PC-9 (cell line): ENCODE results near the gene IRAK2. TPM values are rescaled to one million over a fixed set of nuclear protein-coding genes. Genes with fewer than 3 reads are reported as not detected.
"Not testable (repeated sequence)": the region's sequence is repeated elsewhere in the genome, so short reads cannot be mapped to it uniquely, and the experiment has no call there.

Source experiments
- BruUV-seq: library from RNA; stranded (reverse); fragments of 400-500 nt; replicated peaks from 2 replicates; lab custom pipeline; 2021; lab: Mats Ljungman, UMichigan
- CTCF ChIA-PET: fragments of 300-600 bp; sonication (Branson Sonifier 250); formaldehyde crosslinking; loops from one replicate; lab custom pipeline; 2022; ENCODE audit warnings: antibody characterized with exemption; lab: Charles Lee
- POLR2A ChIA-PET: fragments of 300-600 bp; sonication (Branson Sonifier 250); formaldehyde crosslinking; loops from one replicate; lab custom pipeline; 2022; ENCODE audit warnings: antibody characterized with exemption; ENCODE audit not compliant: unreplicated experiment; lab: Charles Lee
- DNase-seq, 2 experiments: peaks; one replicate each; pipeline versions ENCODE4 v3.0.0 to v3.0.0-alpha.2; 2015 to 2022; ENCODE audit warnings: mixed read lengths in 1 of 2
- H2AFZ ChIP-seq: fragments of 200-600 bp; sonication (generic); 2 replicates; pipeline ENCODE4 v1.8.1; 2017; ENCODE audit warnings: antibody characterized with exemption
- H3F3A ChIP-seq: fragments of 200-600 bp; sonication (generic); 2 replicates; pipeline ENCODE4 v1.8.1; 2017; ENCODE audit warnings: antibody characterized with exemption, mild to moderate bottlenecking, low read depth; ENCODE audit not compliant: insufficient read depth
- H3K27ac ChIP-seq: fragments of 200-600 bp; sonication (generic); 2 replicates; pipeline ENCODE4 v1.6.1; 2016; ENCODE audit warnings: mixed run types
- H3K27me3 ChIP-seq: fragments of 200-600 bp; sonication (generic); 2 replicates; pipeline ENCODE4 v1.6.1; 2016; ENCODE audit warnings: low read depth, mixed run types; ENCODE audit not compliant: insufficient read depth
- H3K36me3 ChIP-seq: fragments of 200-600 bp; sonication (generic); 2 replicates; pipeline ENCODE4 v1.6.1; 2016; ENCODE audit warnings: low read depth, mixed run types
- H3K4me1 ChIP-seq: fragments of 200-600 bp; sonication (generic); replicated peaks from 2 replicates; pipeline ENCODE4 v1.6.1; 2016; ENCODE audit warnings: mixed run types; ENCODE audit not compliant: insufficient read depth
- H3K4me2 ChIP-seq: fragments of 200-600 bp; sonication (generic); 2 replicates; pipeline ENCODE4 v1.6.1; 2017; ENCODE audit warnings: mixed run types
- H3K4me3 ChIP-seq: fragments of 200-600 bp; sonication (generic); 2 replicates; pipeline ENCODE4 v1.6.1; 2016; ENCODE audit warnings: mixed run types
- H3K79me2 ChIP-seq: fragments of 200-600 bp; sonication (generic); 2 replicates; pipeline ENCODE4 v1.6.1; 2017; ENCODE audit warnings: low read depth, mixed run types
- H3K9me2 ChIP-seq: fragments of 200-600 bp; sonication (generic); 2 replicates; pipeline ENCODE4 v1.8.1; 2017; ENCODE audit warnings: mild to moderate bottlenecking; ENCODE audit not compliant: insufficient read depth
- H3K9me3 ChIP-seq: fragments of 200-600 bp; sonication (generic); 2 replicates; pipeline ENCODE4 v1.8.1; 2016; ENCODE audit warnings: low read depth; ENCODE audit not compliant: insufficient read depth
- H4K20me1 ChIP-seq: fragments of 200-600 bp; sonication (generic); 2 replicates; pipeline ENCODE4 v1.8.1; 2017; ENCODE audit not compliant: insufficient read depth
- EZH2 ChIP-seq: fragments of 200-600 bp; sonication (generic); IDR thresholded peaks from 2 replicates; pipeline ENCODE4 v1.8.0; 2017; ENCODE audit warnings: antibody characterized with exemption, low read depth
- intact Hi-C: fragments of 100-400 bp; cut with micrococcal nuclease; formaldehyde crosslinking; loops from one replicate; pipeline ENCODE4 v1.10.0; 2022; ENCODE audit not compliant: unreplicated experiment
- total RNA-seq: library from RNA; stranded (reverse); gene quantifications from 2 replicates; pipeline ENCODE4 v1.2.3, GENCODE V29; 2021
- TF ChIP-seq, protein P1 (sequence below): fragments of 200-600 bp; sonication (generic); conservative IDR thresholded peaks from 2 replicates; pipeline ENCODE4 v1.6.1; 2017; ENCODE audit warnings: mixed run types, antibody characterized with exemption, mild to moderate bottlenecking, moderate library complexity

Gene IRAK2
- total RNA-seq, 1 experiment from 2014 or later, result 2.7 TPM

DNA sequence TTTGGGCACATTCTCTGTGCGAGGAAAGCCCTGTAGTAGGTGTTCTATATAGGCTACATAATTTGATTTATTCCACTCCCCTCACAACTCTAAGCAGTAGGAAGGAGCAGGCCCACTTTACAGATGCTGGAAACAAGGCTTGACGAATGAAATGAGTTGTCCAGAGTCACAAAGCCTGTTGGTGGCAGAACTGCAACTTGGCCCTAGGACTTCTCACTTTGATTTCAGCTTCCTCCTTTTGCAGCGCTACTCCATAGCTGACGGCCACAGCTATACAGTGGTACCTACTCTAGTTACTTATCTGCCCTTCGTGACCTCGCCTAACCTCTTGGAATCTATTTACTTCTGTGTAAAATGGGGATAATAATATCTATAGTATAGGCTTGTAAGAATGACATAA, 2.5 kb upstream of the IRAK2 start:
- no peaks in the 10 kb centered on the region for H3K27me3 ChIP-seq
- no peak overlapping the region for H3K27ac ChIP-seq
- H3K4me2 ChIP-seq, result no peak overlapping the region
- peaks cover 26% of the 10 kb centered on the region for H3K79me2 ChIP-seq
- H3F3A ChIP-seq, result peaks cover 27% of the 10 kb centered on the region; the same call in 1 of the 2 replicates
- DNase-seq, result no peak
- TF ChIP-seq, protein P1, sequence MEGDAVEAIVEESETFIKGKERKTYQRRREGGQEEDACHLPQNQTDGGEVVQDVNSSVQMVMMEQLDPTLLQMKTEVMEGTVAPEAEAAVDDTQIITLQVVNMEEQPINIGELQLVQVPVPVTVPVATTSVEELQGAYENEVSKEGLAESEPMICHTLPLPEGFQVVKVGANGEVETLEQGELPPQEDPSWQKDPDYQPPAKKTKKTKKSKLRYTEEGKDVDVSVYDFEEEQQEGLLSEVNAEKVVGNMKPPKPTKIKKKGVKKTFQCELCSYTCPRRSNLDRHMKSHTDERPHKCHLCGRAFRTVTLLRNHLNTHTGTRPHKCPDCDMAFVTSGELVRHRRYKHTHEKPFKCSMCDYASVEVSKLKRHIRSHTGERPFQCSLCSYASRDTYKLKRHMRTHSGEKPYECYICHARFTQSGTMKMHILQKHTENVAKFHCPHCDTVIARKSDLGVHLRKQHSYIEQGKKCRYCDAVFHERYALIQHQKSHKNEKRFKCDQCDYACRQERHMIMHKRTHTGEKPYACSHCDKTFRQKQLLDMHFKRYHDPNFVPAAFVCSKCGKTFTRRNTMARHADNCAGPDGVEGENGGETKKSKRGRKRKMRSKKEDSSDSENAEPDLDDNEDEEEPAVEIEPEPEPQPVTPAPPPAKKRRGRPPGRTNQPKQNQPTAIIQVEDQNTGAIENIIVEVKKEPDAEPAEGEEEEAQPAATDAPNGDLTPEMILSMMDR, result no peak
- no peak for TF ChIP-seq EZH2
- peaks cover 18% of the 10 kb centered on the region for H3K4me1 ChIP-seq
- BruUV-seq, result no TSS peak
- ChIA-PET CTCF (no interaction called here), POLR2A (no interaction called here)
- H3K9me2 ChIP-seq, result no peaks in the 10 kb centered on the region
- H3K9me3 ChIP-seq, result no peaks in the 10 kb centered on the region
- H2AFZ ChIP-seq, result no peak overlapping the region
- H3K4me3 ChIP-seq, result no peak overlapping the region
- peaks cover 6% of the 10 kb centered on the region; the same call in 1 of the 2 replicates for H3K36me3 ChIP-seq
- intact Hi-C loops, result no loop called here
- no peaks in the 10 kb centered on the region for H4K20me1 ChIP-seq

DNA sequence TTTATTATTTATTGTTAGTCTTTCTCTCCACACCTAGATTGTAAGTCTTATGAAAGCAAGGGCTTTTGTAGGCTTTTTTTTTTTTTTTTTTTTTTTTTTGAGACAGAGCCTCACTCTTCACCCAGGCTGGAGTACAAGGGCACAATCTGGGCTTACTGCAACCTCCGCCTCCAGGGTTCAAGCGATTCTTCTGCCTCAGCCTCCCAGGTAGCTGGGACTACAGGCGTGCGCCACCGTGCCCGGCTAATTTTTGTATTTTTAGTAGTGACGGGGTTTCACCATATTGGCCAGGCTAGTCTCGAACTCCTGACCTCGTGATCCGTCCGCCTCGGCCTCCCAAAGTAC, 546 bp upstream of the IRAK2 start:
- H3F3A ChIP-seq, result peaks cover 43% of the 10 kb centered on the region
- H3K27ac ChIP-seq, POLR2A ChIA-PET, H4K20me1 ChIP-seq, H3K9me2 ChIP-seq, BruUV-seq, H3K27me3 ChIP-seq, DNase-seq: not testable (repeated sequence)
- H3K4me2 ChIP-seq, result peak overlapping the region; percentile 93
- H3K4me3 ChIP-seq, result peak overlapping the region; percentile 99
- CTCF ChIA-PET, result interaction anchor here (0.7 kb wide), 1 partner anchor 28 kb away, joined by 4 read pairs; no protein-coding TSS in a partner anchor
- peaks cover 20% of the 10 kb centered on the region for H3K36me3 ChIP-seq
- peaks cover 14% of the 10 kb centered on the region for H3K9me3 ChIP-seq
- H3K4me1 ChIP-seq, result peaks cover 26% of the 10 kb centered on the region
- intact Hi-C loops, result loop anchor here (1.0 to 2.0 kb wide), 2 partner anchors 41 to 61 kb away; no protein-coding TSS in a partner anchor
- peaks cover 40% of the 10 kb centered on the region for H3K79me2 ChIP-seq
- peak overlapping the region; percentile 99 for H2AFZ ChIP-seq

DNA sequence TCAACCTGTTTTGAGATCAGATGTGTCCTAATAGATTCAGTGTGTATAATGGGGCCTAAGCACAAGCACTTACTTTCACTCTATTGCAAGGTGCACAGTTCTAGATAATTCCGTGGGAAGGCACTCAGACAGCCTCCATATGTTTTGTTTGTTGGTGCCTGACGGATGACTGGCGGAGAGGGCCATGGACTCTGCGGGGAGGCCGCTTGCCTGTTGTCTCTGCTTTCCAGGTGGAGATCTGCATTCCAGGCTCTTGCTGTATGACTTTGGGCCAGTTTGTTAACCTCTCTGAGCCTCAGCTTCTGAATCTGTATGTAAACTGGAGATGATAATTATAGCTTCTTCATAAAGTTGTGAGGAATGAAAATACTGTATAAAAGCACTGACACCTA, 1.5 kb downstream of the IRAK2 start:
- H2AFZ ChIP-seq, result no peak overlapping the region; the same call in 1 of the 2 replicates
- H3K9me3 ChIP-seq, result peaks cover 25% of the 10 kb centered on the region
- H3K9me2 ChIP-seq, result no peaks in the 10 kb centered on the region
- no peaks in the 10 kb centered on the region for H3K27me3 ChIP-seq
- H4K20me1 ChIP-seq, result no peaks in the 10 kb centered on the region
- H3K36me3 ChIP-seq, result peaks cover 34% of the 10 kb centered on the region
- BruUV-seq, result no TSS peak
- no peak for DNase-seq
- ChIA-PET CTCF (interaction anchor here (0.6 kb wide), 1 partner anchor 319 kb away, joined by 3 read pairs; no protein-coding TSS in a partner anchor), POLR2A (no interaction called here)
- intact Hi-C loops, result no loop called here
- H3K4me2 ChIP-seq, result peak overlapping the region; percentile 93
- peak overlapping the region; percentile 99; the same call in 1 of the 2 replicates for H3K4me3 ChIP-seq
- H3F3A ChIP-seq, result peaks cover 40% of the 10 kb centered on the region
- peaks cover 22% of the 10 kb centered on the region for H3K4me1 ChIP-seq
- H3K27ac ChIP-seq, result 0 out of 2 replicates have a peak overlapping the region, but pooled peaks have one; percentile 14
- TF ChIP-seq EZH2, result no peak
- TF ChIP-seq, protein P1, result no peak
- H3K79me2 ChIP-seq, result peaks cover 59% of the 10 kb centered on the region
